ENCODE results near the gene NOL4L.

NOL4L gene

DNA sequence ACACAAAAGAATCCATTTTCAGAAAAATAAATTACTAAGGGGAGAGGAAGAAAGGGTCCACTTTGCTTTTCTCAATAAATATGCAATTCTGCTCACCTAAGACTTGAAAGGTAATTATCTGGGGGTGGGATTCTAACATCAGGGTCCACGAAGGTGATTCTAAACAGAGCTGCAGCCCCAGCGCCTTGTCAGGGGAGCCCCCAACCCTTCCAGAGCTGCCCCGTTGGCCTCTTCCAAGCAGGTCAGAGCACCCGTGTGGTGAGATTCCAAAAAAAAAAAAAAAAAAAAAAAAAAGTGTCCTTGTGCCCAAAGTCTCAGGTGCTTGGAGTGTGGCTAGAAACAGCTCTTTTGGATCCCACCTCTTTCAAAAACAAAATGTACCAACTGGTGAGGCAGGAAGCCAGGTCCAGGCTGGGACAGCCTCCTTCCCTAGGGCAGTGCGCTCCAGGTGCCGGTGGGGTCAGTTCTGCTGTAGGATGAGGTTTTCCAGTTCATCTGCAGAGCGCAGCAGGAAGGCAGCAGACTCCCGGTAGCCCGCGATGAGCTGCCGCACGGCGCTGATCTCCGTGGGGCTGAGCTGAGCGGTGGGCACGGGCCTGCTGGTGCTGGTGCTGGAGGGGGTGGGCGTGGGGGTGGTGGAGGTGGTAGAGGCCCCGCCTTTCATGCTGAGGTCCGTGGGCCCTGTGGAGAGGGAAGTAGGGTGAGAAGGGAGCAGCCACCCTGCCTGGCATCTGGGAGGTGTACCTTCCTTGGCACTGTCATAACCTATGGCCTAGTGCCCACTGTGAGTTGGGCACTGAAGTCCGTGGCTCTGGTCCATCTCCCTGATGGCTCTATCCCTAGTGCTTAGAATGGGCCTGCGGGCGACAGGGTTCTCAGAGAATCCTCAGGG lies 137.8 kb downstream of the NOL4L start:
- Mint-ChIP-seq H3K27me3 (ENCODE audit: low read depth) (no peaks in the 10 kb centered on the region), H3K9me3 (no peaks in the 10 kb centered on the region), H3K4me3 (no peak overlapping the region), H3K36me3 (ENCODE audit: low read depth) (peaks cover 20% of the 10 kb centered on the region), H3K4me1 (ENCODE audit: low read depth) (peaks cover 10% of the 10 kb centered on the region), H3K27ac (peak overlapping the region; percentile 22)
- no peak for DNase-seq (ENCODE audit: low spot score)

DNA sequence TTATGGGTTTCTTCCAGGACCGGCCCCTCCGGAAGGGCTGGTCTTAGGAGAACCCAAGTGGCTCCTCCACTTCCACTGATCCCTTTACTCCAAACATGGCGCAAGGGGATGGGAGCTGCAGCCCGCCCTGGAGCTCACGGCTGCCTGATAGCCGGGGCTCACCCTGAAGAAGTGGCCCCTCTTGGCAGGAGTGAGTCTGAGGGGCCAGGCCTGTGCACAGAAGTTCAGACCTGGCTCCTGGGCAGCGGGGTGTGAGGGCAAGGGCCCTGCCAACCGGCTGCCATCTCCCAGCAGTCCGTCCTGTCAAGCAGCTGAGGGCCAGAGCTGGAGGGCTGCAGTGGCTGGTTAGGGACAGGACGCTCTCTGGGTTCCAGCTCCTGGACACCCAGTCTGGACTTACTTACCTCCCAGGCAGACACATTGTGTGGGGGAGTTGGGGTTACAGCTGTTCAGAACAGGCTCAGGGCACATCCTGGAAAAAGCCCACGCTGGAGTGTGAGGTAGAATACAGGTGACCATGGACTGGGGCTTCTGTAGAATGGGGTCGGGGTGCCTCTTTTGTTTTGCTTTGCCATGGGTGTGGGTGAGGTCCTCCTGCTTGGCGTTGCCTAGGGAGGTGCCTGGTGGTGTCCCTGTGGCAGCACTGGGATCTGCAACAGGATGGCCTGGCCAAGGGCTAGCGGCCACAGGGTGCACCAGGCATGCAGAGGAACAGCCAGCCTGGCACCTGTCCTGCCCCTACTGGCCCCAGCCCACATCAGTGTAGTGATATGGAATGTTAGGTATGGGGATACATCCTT lies 138.6 kb downstream of the NOL4L start:
- no peaks in the 10 kb centered on the region for H3K9me3 Mint-ChIP-seq
- peaks cover 21% of the 10 kb centered on the region for H3K36me3 Mint-ChIP-seq (ENCODE audit: low read depth)
- no peak for DNase-seq (ENCODE audit: low spot score)
- H3K4me1 Mint-ChIP-seq (ENCODE audit: low read depth) = peaks cover 10% of the 10 kb centered on the region
- peak overlapping the region; percentile 22 for H3K27ac Mint-ChIP-seq
- H3K4me3 Mint-ChIP-seq = no peak overlapping the region
- no peaks in the 10 kb centered on the region for H3K27me3 Mint-ChIP-seq (ENCODE audit: low read depth)

- H3K9me3 Mint-ChIP-seq = no peaks in the 10 kb centered on the region
- peaks cover 24% of the 10 kb centered on the region for H3K36me3 Mint-ChIP-seq (ENCODE audit: low read depth)
- H3K4me1 Mint-ChIP-seq (ENCODE audit: low read depth) = peaks cover 10% of the 10 kb centered on the region
- DNase-seq (ENCODE audit: low spot score) = no peak
- peak overlapping the region; percentile 51 for H3K27ac Mint-ChIP-seq
- no peak overlapping the region for H3K4me3 Mint-ChIP-seq
- no peaks in the 10 kb centered on the region for H3K27me3 Mint-ChIP-seq (ENCODE audit: low read depth)
These were observed 139.4 kb downstream of the NOL4L start for GRCh38 chr20:32445539-32446273.

DNA sequence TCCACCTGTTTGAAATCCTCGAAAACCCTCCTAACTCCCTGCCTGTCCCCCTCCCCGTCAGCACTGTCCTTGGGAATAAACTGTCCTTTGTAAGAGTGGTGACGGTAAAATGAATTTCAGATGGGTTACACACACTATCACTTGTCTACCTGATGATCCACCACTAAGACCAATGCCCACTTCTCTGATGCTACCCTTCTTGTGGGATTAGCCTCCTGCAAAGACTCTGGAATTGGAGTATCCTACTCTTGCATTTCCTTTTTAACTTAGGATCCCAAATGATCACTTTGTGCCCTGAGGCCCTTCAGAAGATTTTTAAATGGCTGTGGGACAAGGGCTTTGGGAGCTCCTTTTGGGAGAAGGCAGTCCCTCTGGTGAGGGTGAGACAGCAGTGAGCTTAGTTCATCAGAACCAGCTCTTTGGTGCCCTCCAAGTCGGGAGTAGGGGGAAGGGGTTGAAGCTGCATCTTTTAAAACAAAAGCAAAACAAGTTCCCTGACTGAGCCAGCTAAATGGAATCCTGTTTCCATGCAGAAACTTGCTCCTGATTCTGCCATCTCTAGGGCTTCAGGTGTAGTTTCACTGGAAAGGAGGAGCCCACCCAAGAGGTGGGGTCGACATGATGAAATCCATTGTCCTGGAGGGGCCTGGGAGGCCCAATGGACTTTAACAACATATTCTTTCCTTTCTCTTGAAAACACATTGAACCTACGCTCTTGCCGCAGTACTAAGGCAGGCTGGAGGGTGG lies 140.5 kb downstream of the NOL4L start:
- peaks cover 10% of the 10 kb centered on the region for H3K4me1 Mint-ChIP-seq (ENCODE audit: low read depth)
- no peak for DNase-seq (ENCODE audit: low spot score)
- no peaks in the 10 kb centered on the region for H3K9me3 Mint-ChIP-seq
- H3K27me3 Mint-ChIP-seq (ENCODE audit: low read depth) = no peaks in the 10 kb centered on the region
- H3K4me3 Mint-ChIP-seq = no peak overlapping the region
- H3K36me3 Mint-ChIP-seq (ENCODE audit: low read depth) = peaks cover 25% of the 10 kb centered on the region
- H3K27ac Mint-ChIP-seq = no peak overlapping the region

- H3K9me3 Mint-ChIP-seq = no peaks in the 10 kb centered on the region
- H3K27ac Mint-ChIP-seq = peak overlapping the region; percentile 7
- H3K4me1 Mint-ChIP-seq (ENCODE audit: low read depth) = peaks cover 12% of the 10 kb centered on the region
- no peak for DNase-seq (ENCODE audit: low spot score)
- no peaks in the 10 kb centered on the region for H3K27me3 Mint-ChIP-seq (ENCODE audit: low read depth)
- H3K4me3 Mint-ChIP-seq = no peak overlapping the region
- H3K36me3 Mint-ChIP-seq (ENCODE audit: low read depth) = peaks cover 31% of the 10 kb centered on the region
These were observed 141.7 kb downstream of the NOL4L start for GRCh38 chr20:32443386-32443974.

GRCh38 chr20:32442630-32443373 lies 142.3 kb downstream of the NOL4L start:
- peaks cover 33% of the 10 kb centered on the region for H3K36me3 Mint-ChIP-seq (ENCODE audit: low read depth)
- H3K4me3 Mint-ChIP-seq = no peak overlapping the region
- peaks cover 12% of the 10 kb centered on the region for H3K4me1 Mint-ChIP-seq (ENCODE audit: low read depth)
- no peaks in the 10 kb centered on the region for H3K27me3 Mint-ChIP-seq (ENCODE audit: low read depth)
- DNase-seq (ENCODE audit: low spot score) = no peak
- peak overlapping the region; percentile 34 for H3K27ac Mint-ChIP-seq
- no peaks in the 10 kb centered on the region for H3K9me3 Mint-ChIP-seq

DNA sequence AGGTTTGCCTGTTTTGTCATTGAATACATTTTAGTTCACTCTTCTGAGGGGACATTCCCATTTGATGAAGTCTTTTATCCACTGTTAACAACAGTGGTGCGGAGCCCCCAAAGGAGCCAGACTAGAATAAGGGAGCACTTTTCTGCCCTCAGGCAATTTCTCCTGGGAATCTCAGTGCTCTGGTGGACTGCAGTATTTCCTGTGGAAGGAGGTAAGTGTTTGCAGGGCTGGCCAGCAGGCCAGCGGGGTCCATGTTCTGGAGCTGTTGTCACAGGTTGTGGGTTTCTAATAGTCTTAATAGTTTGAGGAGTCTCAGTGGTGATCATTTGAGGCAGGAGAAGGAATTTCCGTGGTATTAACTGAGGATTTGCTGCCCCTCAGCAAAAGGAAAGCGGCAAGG lies 143.5 kb downstream of the NOL4L start:
- H3K9me3 Mint-ChIP-seq = no peaks in the 10 kb centered on the region
- no peak for DNase-seq (ENCODE audit: low spot score)
- H3K36me3 Mint-ChIP-seq (ENCODE audit: low read depth) = peaks cover 37% of the 10 kb centered on the region
- H3K4me3 Mint-ChIP-seq = no peak overlapping the region
- H3K4me1 Mint-ChIP-seq (ENCODE audit: low read depth) = peaks cover 12% of the 10 kb centered on the region
- H3K27ac Mint-ChIP-seq = no peak overlapping the region
- H3K27me3 Mint-ChIP-seq (ENCODE audit: low read depth) = no peaks in the 10 kb centered on the region

- H3K27ac Mint-ChIP-seq = no peak overlapping the region
- no peaks in the 10 kb centered on the region for H3K27me3 Mint-ChIP-seq (ENCODE audit: low read depth)
- peaks cover 39% of the 10 kb centered on the region for H3K36me3 Mint-ChIP-seq (ENCODE audit: low read depth)
- H3K9me3 Mint-ChIP-seq = no peaks in the 10 kb centered on the region
- H3K4me1 Mint-ChIP-seq (ENCODE audit: low read depth) = peaks cover 12% of the 10 kb centered on the region
- H3K4me3 Mint-ChIP-seq = no peak overlapping the region
- no peak for DNase-seq (ENCODE audit: low spot score)
These were observed 144.4 kb downstream of the NOL4L start for GRCh38 chr20:32440758-32441078.

- no peaks in the 10 kb centered on the region for H3K9me3 Mint-ChIP-seq
- H3K27ac Mint-ChIP-seq = peak overlapping the region; percentile 21
- H3K4me1 Mint-ChIP-seq (ENCODE audit: low read depth) = peaks cover 8% of the 10 kb centered on the region
- H3K4me3 Mint-ChIP-seq = no peak overlapping the region
- peaks cover 38% of the 10 kb centered on the region for H3K36me3 Mint-ChIP-seq (ENCODE audit: low read depth)
- no peaks in the 10 kb centered on the region for H3K27me3 Mint-ChIP-seq (ENCODE audit: low read depth)
- no peak for DNase-seq (ENCODE audit: low spot score)
These were observed 144.9 kb downstream of the NOL4L start for GRCh38 chr20:32440069-32440757.

DNA sequence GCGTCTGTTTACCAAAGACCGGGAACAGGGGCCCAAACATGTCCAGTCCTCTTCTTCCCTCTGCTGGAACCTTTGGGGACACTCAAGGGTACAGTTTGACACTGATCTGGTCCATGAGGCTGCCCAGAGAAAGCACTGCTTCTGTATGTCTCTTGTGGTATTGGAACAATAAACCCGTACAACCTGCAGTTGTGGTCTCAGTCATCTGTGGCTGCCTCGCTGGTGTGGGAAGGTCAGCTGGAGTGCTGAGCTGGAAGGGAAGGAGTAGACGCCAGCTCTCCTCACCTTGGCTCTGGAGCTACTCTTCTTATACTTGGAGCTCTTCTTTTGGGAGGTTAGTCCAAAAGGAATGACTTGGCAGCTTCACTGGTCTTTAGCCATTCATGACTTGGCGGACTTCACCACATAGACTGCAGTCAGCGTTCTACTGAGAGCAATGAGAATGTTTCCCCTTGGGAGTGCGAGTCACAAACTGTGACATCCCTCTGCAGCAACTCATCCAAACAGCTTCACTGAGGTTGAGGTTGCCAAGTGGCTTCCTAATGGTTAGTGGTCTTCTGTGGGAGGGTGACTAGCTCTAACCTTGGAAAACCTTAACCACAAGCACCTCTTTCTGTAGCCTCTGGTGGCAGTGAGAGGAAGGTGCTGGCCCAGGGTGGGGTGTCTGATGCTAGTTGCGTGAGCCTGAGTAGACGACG lies 145.9 kb downstream of the NOL4L start:
- H3K4me1 Mint-ChIP-seq (ENCODE audit: low read depth) = peaks cover 7% of the 10 kb centered on the region
- DNase-seq (ENCODE audit: low spot score) = peak; percentile 26
- H3K27ac Mint-ChIP-seq = peak overlapping the region; percentile 26
- no peaks in the 10 kb centered on the region for H3K9me3 Mint-ChIP-seq
- H3K36me3 Mint-ChIP-seq (ENCODE audit: low read depth) = peaks cover 43% of the 10 kb centered on the region
- H3K27me3 Mint-ChIP-seq (ENCODE audit: low read depth) = no peaks in the 10 kb centered on the region
- H3K4me3 Mint-ChIP-seq = no peak overlapping the region

DNA sequence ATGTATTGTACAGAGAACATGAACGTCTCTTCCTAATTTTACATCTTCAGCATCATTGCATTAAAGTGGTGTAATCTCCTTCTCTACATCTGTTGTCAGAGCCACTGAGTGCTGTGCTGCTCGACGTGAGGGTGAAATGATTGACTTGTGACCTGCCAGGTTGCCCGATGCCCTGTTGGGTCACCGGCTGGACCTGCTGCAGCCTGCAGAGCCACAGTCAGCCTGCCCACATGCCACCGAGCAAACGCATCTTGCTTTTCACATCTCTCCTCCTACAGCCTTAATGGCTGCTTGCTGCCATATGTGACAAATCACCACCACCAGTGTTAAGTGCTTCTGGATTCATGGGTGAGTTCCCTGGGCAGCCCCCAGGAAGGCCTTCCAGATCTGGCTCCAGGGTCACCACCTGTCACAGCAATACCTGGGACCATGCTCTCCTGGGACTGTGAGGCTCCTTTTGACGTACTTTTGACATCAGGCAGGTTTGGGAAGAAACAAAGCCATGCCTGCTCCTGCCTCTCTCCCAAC lies 146.7 kb downstream of the NOL4L start:
- Mint-ChIP-seq H3K9me3 (no peaks in the 10 kb centered on the region), H3K27me3 (ENCODE audit: low read depth) (no peaks in the 10 kb centered on the region), H3K4me3 (no peak overlapping the region), H3K4me1 (ENCODE audit: low read depth) (peaks cover 4% of the 10 kb centered on the region), H3K36me3 (ENCODE audit: low read depth) (peaks cover 44% of the 10 kb centered on the region), H3K27ac (peak overlapping the region; percentile 31)
- DNase-seq (ENCODE audit: low spot score) = no peak
